GM10266 (cell line): ENCODE measurements around the gene CADM4.

Source experiments
- DNase-seq: peaks from one replicate; pipeline ENCODE4 v3.0.0; 2012; ENCODE audit errors: extremely low spot score
- CTCF ChIP-seq: IDR thresholded peaks from 2 replicates; pipeline ENCODE4 v1.5.1; 2012; ENCODE audit warnings: mild to moderate bottlenecking, low read depth; ENCODE audit not compliant: control insufficient read depth, insufficient read depth; ENCODE audit errors: missing control alignments

Gene CADM4

DNA sequence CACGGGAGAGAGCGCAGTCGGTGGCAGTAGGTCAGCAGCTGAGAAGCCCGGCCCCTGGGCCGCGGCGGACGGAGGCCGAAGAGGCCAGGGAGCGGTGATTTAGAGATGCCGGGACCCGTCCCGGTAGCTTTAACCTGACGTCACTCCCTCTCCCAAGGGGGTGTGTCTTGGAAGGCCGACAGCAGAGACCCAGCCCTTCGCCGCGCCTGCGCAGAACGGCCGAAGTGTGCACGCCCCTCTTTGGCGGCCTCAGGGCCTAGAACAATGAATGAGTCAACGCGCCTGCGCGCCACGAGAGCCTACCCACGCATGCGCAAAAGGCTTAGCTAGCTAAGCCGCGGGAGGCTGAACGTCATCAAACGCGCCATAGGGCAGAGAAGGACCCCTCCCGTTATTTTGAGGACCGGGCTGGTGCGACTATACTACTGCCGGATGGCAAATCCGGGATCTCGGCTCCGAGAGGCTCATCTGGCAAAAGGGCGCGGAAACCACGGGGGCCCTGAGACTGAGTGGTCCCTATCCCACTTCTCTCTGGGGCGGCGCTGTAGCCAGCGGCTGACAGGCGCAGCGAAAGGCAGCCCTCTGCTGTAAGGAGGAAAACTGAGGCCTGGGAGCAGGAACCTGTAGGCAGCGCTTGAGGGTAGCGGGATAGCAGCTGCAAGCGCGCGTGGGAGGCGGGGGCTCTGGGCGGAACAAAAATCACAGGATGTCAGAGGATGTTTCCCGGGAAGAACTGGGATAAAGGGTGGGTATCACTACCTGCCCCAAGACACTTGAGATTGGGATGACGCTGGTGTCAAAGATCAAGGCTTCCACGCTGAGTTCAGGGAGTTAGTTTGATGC, 43.4 kb downstream of the CADM4 start, which contains the start of the genes IRGQ and ZNF576:
IRGQ (minus strand) TSS at position 136 of the 843 bp plus-strand sequence. CDS start 796 bp downstream, outside the sequence.
ZNF576 (plus strand) TSS at position 597 of the 843 bp plus-strand sequence. CDS start 514 bp downstream, outside the sequence.
- DNase-seq = peak; percentile 99
- TF ChIP-seq CTCF = no peak

DNA sequence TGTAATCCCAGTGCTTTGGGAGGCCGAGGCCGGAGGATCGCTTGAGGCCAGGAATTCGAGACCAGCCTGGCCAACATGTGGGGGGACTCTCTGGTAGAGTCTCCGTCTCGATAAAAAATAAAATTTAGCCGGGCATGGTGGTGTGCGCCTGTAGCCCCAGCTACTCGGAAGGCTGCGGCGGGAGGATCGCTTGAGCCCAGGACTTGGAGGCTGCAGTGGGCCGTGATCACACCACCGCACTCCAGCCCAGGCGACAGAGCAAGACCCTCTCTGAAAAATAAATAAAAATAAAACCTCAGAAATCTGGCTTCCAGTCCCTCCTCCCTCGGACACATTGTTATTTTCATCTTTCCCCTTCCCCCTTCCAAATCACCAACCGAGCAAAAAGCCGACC, 44.0 kb downstream of the CADM4 start:
- no peak for DNase-seq
- no peak for TF ChIP-seq CTCF

- TF ChIP-seq CTCF = peak; percentile 95
- DNase-seq = peak; percentile 76
These were observed 44.7 kb downstream of the CADM4 start for GRCh38 chr19:43594710-43595604.

DNA sequence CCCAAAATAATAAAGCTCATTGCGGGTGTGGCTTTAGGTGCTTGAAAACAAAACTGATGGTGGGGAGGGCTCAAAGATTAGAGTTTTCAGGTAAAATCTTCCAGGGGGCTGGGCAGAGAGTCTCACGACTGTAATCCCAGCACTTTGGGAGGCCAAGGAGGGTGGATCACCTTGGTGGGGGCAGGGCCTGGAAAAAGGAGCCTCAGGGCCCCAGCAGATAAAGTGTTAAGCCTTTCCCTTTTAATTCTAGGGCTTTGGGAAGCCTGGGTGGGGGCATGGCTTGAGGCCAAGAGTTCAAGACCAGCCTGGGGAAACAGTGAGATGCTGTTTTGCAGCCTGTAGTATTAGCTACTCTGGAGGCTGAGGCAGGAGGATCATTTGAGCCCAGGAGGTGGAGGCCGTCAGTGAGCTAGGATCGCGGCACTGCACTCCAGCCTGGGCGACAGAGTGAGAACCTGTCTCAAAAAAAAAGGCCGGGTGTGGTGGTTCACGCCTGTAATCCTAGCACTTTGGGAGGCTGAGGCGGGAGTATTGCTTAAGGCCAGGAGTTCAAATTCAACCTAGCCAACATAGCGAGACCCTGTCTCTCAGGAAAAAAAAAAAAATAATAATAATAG, 45.5 kb downstream of the CADM4 start:
- DNase-seq = no peak
- TF ChIP-seq CTCF = no peak

DNA sequence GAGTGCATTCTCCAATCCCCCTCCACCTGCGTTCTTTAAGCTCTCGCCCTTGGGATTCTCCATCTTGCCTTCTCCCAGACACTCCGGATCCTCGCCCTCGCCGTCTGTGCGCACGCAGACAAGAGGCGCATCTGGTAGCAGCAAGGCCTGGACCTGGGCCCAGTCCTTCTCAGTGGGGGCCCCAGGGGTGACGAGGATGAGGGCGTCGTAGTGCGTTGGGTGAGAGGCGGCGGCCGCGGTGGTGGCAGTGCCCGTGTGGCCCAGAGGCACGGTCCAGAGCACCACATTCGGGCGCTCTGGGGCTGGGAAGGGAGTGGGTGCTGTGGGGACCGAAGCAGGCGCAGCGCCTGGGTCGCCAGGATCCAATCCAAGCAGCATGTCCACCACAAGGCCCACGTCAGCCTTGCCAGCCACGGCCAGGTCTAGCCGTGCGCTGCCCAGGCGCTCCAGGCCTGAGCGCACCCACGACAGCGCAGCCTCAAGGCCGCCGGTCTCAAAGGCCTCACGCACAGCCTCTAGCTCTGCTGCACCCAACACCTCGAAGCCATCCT, 46.8 kb downstream of the CADM4 start:
- DNase-seq = no peak
- TF ChIP-seq CTCF = no peak

DNA sequence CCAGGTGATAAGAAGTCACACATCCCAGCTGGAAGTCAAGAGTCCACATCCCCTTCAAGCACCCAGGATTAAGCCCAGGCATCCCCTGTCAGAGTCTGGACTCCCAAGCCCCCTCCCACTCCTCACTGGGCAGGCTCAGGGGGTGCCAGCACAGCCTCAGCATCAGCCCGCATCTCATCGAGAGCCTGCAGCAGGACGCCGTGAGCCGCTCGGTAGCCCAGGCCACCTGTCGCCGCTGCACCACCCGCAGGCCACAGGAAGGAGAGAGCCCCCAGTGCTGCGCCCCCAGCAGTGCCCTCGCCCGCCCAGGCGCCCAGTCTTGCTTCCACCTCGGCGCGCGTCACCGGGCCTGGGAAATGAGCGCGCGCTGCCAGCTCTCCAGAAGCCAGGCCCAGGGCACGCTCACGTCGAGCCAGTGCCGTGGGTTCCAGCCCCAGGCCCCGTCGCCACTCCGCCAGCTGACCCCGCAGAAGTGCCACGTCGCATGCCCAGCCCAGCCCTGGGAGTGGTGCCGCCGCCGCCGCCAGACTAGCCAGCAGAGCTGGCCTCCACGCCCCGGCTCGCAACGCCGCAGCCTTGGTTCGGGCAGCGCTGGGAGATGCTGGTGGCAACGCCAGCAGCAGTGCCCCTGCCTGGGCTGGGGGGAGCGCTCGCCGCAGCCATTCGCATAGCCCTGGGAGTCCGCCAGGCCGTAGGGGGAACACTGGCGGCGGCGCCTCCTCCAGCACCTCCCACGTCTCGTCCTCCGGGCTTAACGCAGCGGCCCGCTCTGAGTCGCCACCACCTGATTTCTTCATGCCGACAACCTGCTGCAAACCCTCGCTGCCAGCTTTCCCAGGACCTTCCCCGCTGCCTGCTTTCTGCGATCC, 47.5 kb downstream of the CADM4 start:
- DNase-seq = no peak

More for the DNA sequence above, 47.5 kb downstream of the CADM4 start:
- TF ChIP-seq CTCF = no peak
